Mesenchymal stem cell (in vitro differentiated cells and primary cell): ENCODE results near the gene ST6GALNAC3.
A peak's percentile ranks its signal among the peaks of the same experiment; 100 is the strongest.
"Not testable (repeated sequence)": the region's sequence is repeated elsewhere in the genome, so short reads cannot be mapped to it uniquely, and the experiment has no call there.

ENCODE experiments used
- DNase-seq: peaks from one replicate; pipeline ENCODE4 v3.0.0-alpha.2; 2013
- H2AFZ ChIP-seq: one replicate; pipeline ENCODE4 v1.6.1; 2013; ENCODE audit warnings: low read depth, mild to moderate bottlenecking, control low read depth, inconsistent platforms, low read length, moderate library complexity
- H2AK5ac ChIP-seq: 2 replicates; pipeline ENCODE4 v1.6.1; 2013; ENCODE audit warnings: low read length, moderate library complexity, mild to moderate bottlenecking, inconsistent platforms; ENCODE audit not compliant: severe bottlenecking
- H2BK120ac ChIP-seq: one replicate; pipeline ENCODE4 v1.6.1; 2013; ENCODE audit warnings: low read depth, mild to moderate bottlenecking, inconsistent platforms, low read length, moderate library complexity
- H2BK12ac ChIP-seq, 2 experiments: one replicate each; pipeline ENCODE4 v1.6.1; 2013; ENCODE audit warnings: inconsistent platforms in 2 of 2, low read length in 2 of 2, mild to moderate bottlenecking in 2 of 2, moderate library complexity in 2 of 2, control low read depth in 1 of 2
- H2BK15ac ChIP-seq: one replicate; pipeline ENCODE4 v1.6.1; 2013; ENCODE audit warnings: mild to moderate bottlenecking, low read depth, inconsistent platforms; ENCODE audit not compliant: poor library complexity, severe bottlenecking
- H2BK5ac ChIP-seq: 2 replicates; pipeline ENCODE4 v1.6.1; 2013; ENCODE audit warnings: low read depth, mild to moderate bottlenecking, low read length, control low read depth, inconsistent platforms; ENCODE audit not compliant: poor library complexity, severe bottlenecking
- H3K14ac ChIP-seq, 2 experiments: one replicate each; pipeline ENCODE4 v1.6.1; 2013; ENCODE audit warnings: inconsistent platforms in 2 of 2, low read length in 2 of 2, control low read depth in 1 of 2, mild to moderate bottlenecking in 1 of 2, moderate library complexity in 1 of 2
- H3K18ac ChIP-seq, 2 experiments: one replicate each; pipeline ENCODE4 v1.6.1; 2013; ENCODE audit warnings: inconsistent platforms in 2 of 2, low read length in 2 of 2, control low read depth in 1 of 2, low read depth in 1 of 2, mild to moderate bottlenecking in 1 of 2
- H3K23ac ChIP-seq, 2 experiments: one replicate each; pipeline ENCODE4 v1.6.1; 2013; ENCODE audit warnings: inconsistent platforms in 2 of 2, low read length in 2 of 2, mild to moderate bottlenecking in 2 of 2, moderate library complexity in 2 of 2, control low read depth in 1 of 2
- H3K27ac ChIP-seq: 2 replicates; pipeline ENCODE4 v1.5.1; 2013; ENCODE audit warnings: mild to moderate bottlenecking, moderate library complexity, low read length, control low read depth, inconsistent platforms; ENCODE audit not compliant: poor library complexity, severe bottlenecking
- H3K27me3 ChIP-seq, 2 experiments: 2 replicates each; pipeline versions ENCODE4 v1.6.1 to v1.7.0; 2013; ENCODE audit warnings: low read length in 2 of 2, mild to moderate bottlenecking in 2 of 2, moderate library complexity in 2 of 2, control low read depth in 1 of 2, inconsistent platforms in 1 of 2; ENCODE audit not compliant: control insufficient read depth in 1 of 2, insufficient read depth in 1 of 2
- H3K36me3 ChIP-seq, 2 experiments: 2 replicates each; pipeline versions ENCODE4 v1.6.1 to v1.7.0; 2013; ENCODE audit warnings: low read length in 2 of 2, control low read depth in 1 of 2, inconsistent platforms in 1 of 2, low read depth in 1 of 2, mild to moderate bottlenecking in 1 of 2; ENCODE audit not compliant: insufficient read depth in 2 of 2, control insufficient read depth in 1 of 2
- H3K4ac ChIP-seq, 2 experiments: one replicate each; pipeline ENCODE4 v1.6.1; 2013; ENCODE audit warnings: inconsistent platforms in 2 of 2, low read length in 2 of 2, mild to moderate bottlenecking in 2 of 2, moderate library complexity in 2 of 2, control low read depth in 1 of 2, low read depth in 1 of 2
- H3K4me1 ChIP-seq: 2 replicates; pipeline ENCODE4 v1.6.1; 2013; ENCODE audit warnings: low read depth, low read length, control low read depth; ENCODE audit not compliant: control insufficient read depth, insufficient read depth
- H3K4me2 ChIP-seq: 2 replicates; pipeline ENCODE4 v1.6.1; 2013; ENCODE audit warnings: low read length, mild to moderate bottlenecking, inconsistent platforms; ENCODE audit not compliant: poor library complexity, severe bottlenecking
- H3K4me3 ChIP-seq, 2 experiments: 2 replicates each; pipeline versions ENCODE4 v1.5.1 to v1.7.0; 2013; ENCODE audit warnings: low read length in 2 of 2, mild to moderate bottlenecking in 2 of 2, control low read depth in 1 of 2, low read depth in 1 of 2; ENCODE audit not compliant: insufficient read depth in 1 of 2
- H3K79me1 ChIP-seq: replicated peaks from 2 replicates; pipeline ENCODE4 v1.6.1; 2013; ENCODE audit warnings: mild to moderate bottlenecking, control low read depth, low read length, inconsistent platforms; ENCODE audit not compliant: poor library complexity, severe bottlenecking
- H3K9ac ChIP-seq: 2 replicates; pipeline ENCODE4 v1.7.0; 2013; ENCODE audit warnings: mild to moderate bottlenecking, low read length, moderate library complexity
- H3K9me3 ChIP-seq: 2 replicates; pipeline ENCODE4 v1.7.0; 2013; ENCODE audit warnings: mild to moderate bottlenecking, low read length; ENCODE audit not compliant: control insufficient read depth
- H4K8ac ChIP-seq: one replicate; pipeline ENCODE4 v1.6.1; 2013; ENCODE audit warnings: inconsistent platforms, mild to moderate bottlenecking, low read length, moderate library complexity
- H4K91ac ChIP-seq: one replicate; pipeline ENCODE4 v1.6.1; 2013; ENCODE audit warnings: mild to moderate bottlenecking, low read length, inconsistent platforms
- WGBS: methylation state at CpG from one replicate; pipeline ENCODE4 v1.1.7; 2013; ENCODE audit warnings: mixed read lengths; 5-methylcytosine and 5-hydroxymethylcytosine counted together

Gene ST6GALNAC3

GRCh38 chr1:76238094-76238628, 163.6 kb downstream of the ST6GALNAC3 start:
- Histone ChIP-seq H3K36me3 (no peaks in the 10 kb centered on the region), H3K4ac (no peak overlapping the region), H3K4me3 (no peak overlapping the region), H3K4me1 (peaks cover 2% of the 10 kb centered on the region), H2BK12ac (no peak overlapping the region), H2BK120ac (no peak overlapping the region), H3K18ac (no peak overlapping the region), H2BK5ac (no peak overlapping the region), H3K23ac (no peak overlapping the region), H3K27ac (no peak overlapping the region), H3K9me3 (no peaks in the 10 kb centered on the region), H3K4me2 (no peak overlapping the region), H3K27me3 (no peaks in the 10 kb centered on the region), H2AK5ac (no peak overlapping the region), H2BK15ac (no peak overlapping the region), H3K14ac (no peak overlapping the region), H4K91ac (no peak overlapping the region), H3K79me1 (no peaks in the 10 kb centered on the region), H3K9ac (no peak overlapping the region), H4K8ac (no peak overlapping the region), H2AFZ (no peak overlapping the region)
- no peak for DNase-seq
- 75% methylated on average over 5 of the region's 6 CpGs for WGBS

GRCh38 chr1:76239470-76239918, 164.9 kb downstream of the ST6GALNAC3 start:
- H3K9ac ChIP-seq, result no peak overlapping the region
- H3K4me2 ChIP-seq, result no peak overlapping the region
- H2BK12ac ChIP-seq, result no peak overlapping the region
- no peak for DNase-seq
- no peak overlapping the region for H2BK5ac ChIP-seq
- H4K8ac ChIP-seq, result no peak overlapping the region
- no peak overlapping the region for H3K14ac ChIP-seq
- H3K4me3 ChIP-seq, result no peak overlapping the region
- no peak overlapping the region for H3K23ac ChIP-seq
- H2BK15ac ChIP-seq, result no peak overlapping the region
- peak overlapping the region in 1 of 2 experiments; percentile 11 for H3K18ac ChIP-seq
- H2AFZ ChIP-seq, result no peak overlapping the region
- no peak overlapping the region for H2AK5ac ChIP-seq
- H3K4me1 ChIP-seq, result peaks cover 2% of the 10 kb centered on the region
- H3K36me3 ChIP-seq, result no peaks in the 10 kb centered on the region
- H2BK120ac ChIP-seq, result no peak overlapping the region
- H3K9me3 ChIP-seq, result peaks cover 3% of the 10 kb centered on the region
- no peaks in the 10 kb centered on the region for H3K27me3 ChIP-seq
- 46% methylated on average over 2 of the region's 3 CpGs for WGBS
- H3K79me1 ChIP-seq, result no peaks in the 10 kb centered on the region
- no peak overlapping the region for H4K91ac ChIP-seq
- H3K27ac ChIP-seq, result no peak overlapping the region
- no peak overlapping the region for H3K4ac ChIP-seq

- Histone ChIP-seq H2AK5ac (no peak overlapping the region), H3K79me1 (no peaks in the 10 kb centered on the region)
- WGBS, result 67% methylated on average over 1 of the region's 1 CpG
Observed at GRCh38 chr1:76240316-76240715, 165.8 kb downstream of the ST6GALNAC3 start.

GRCh38 chr1:76242587-76242986, 168.0 kb downstream of the ST6GALNAC3 start:
- not testable (repeated sequence) for H2AK5ac ChIP-seq, H3K4ac ChIP-seq, H3K27ac ChIP-seq, H3K23ac ChIP-seq, H3K4me1 ChIP-seq, H3K79me1 ChIP-seq, H4K91ac ChIP-seq, H4K8ac ChIP-seq, H3K27me3 ChIP-seq, DNase-seq, H2AFZ ChIP-seq, H3K9ac ChIP-seq, H3K36me3 ChIP-seq, H3K4me2 ChIP-seq, H3K9me3 ChIP-seq, H3K4me3 ChIP-seq, H2BK12ac ChIP-seq, H2BK120ac ChIP-seq, H2BK5ac ChIP-seq, H2BK15ac ChIP-seq, H3K14ac ChIP-seq, H3K18ac ChIP-seq
- 100% methylated on average over 1 of the region's 1 CpG for WGBS

More at GRCh38 chr1:76240316-76240715, 165.8 kb downstream of the ST6GALNAC3 start:
- no peak overlapping the region for H4K91ac ChIP-seq
- no peak overlapping the region for H3K4me2 ChIP-seq
- no peak overlapping the region for H3K23ac ChIP-seq
- H2BK120ac ChIP-seq, result no peak overlapping the region
- H3K27me3 ChIP-seq, result no peaks in the 10 kb centered on the region
- no peak overlapping the region for H2AFZ ChIP-seq
- no peak overlapping the region for H3K4me3 ChIP-seq
- no peak overlapping the region for H3K18ac ChIP-seq
- H3K36me3 ChIP-seq, result no peaks in the 10 kb centered on the region
- no peak overlapping the region for H3K14ac ChIP-seq
- no peak overlapping the region for H3K27ac ChIP-seq
- H3K4ac ChIP-seq, result no peak overlapping the region
- no peak for DNase-seq
- no peak overlapping the region for H2BK5ac ChIP-seq
- peaks cover 2% of the 10 kb centered on the region for H3K4me1 ChIP-seq
- H2BK15ac ChIP-seq, result no peak overlapping the region
- no peak overlapping the region for H2BK12ac ChIP-seq
- no peak overlapping the region for H3K9ac ChIP-seq
- peaks cover 6% of the 10 kb centered on the region for H3K9me3 ChIP-seq
- H4K8ac ChIP-seq, result no peak overlapping the region
